K562 (cell line): ENCODE measurements around the gene LY6G6C. TPM values are rescaled to one million over a fixed set of nuclear protein-coding genes. Genes with fewer than 3 reads are reported as not detected.

Experiments used
- CCAR2 ChIP-seq: fragments of 200-400 bp; formaldehyde crosslinking; IDR thresholded peaks from 2 replicates; pipeline ENCODE4 v1.6.1; 2017; ENCODE audit warnings: mild to moderate bottlenecking, low read depth, low read length
- CREB3 ChIP-seq: fragments of 450-650 bp; conservative IDR thresholded peaks from 2 replicates; pipeline ENCODE4 v1.6.1; 2016; ENCODE audit warnings: missing genetic modification characterization, low read depth, mild to moderate bottlenecking, missing compliant biosample characterization, moderate library complexity
- GABPB1 ChIP-seq: sonication (generic); formaldehyde crosslinking; IDR thresholded peaks from 2 replicates; pipeline ENCODE4 v1.8.0; 2022; ENCODE audit warnings: mild to moderate bottlenecking, missing genetic modification reagents
- NEUROD1 ChIP-seq: fragments of 150-350 bp; IDR thresholded peaks from 2 replicates; pipeline ENCODE4 v1.6.1; 2014; ENCODE audit warnings: borderline replicate concordance, low read length, low read depth; ENCODE audit not compliant: partially characterized antibody
- POLR3G ChIP-seq: IDR thresholded peaks from 2 replicates; pipeline ENCODE4 v1.6.1; 2011; ENCODE audit not compliant: insufficient read length, insufficient replicate concordance; ENCODE audit errors: extremely low read depth
- RREB1 ChIP-seq: fragments of 250-450 bp; sonication (Bioruptor Pico); IDR thresholded peaks from 2 replicates; pipeline ENCODE4 v1.4.0; 2020
- SMC3 ChIP-seq: conservative IDR thresholded peaks from 2 replicates; pipeline ENCODE4 v1.6.1; 2011; ENCODE audit warnings: low read depth, low read length, improper control_type of control experiment; ENCODE audit not compliant: insufficient read depth
- SREBF2 ChIP-seq: sonication (generic); formaldehyde crosslinking; IDR thresholded peaks from 2 replicates; pipeline ENCODE4 v1.4.0; 2020; ENCODE audit warnings: mild to moderate bottlenecking, missing genetic modification reagents
- ZEB2 ChIP-seq: fragments of 450-650 bp; IDR thresholded peaks from 2 replicates; pipeline ENCODE4 v1.6.1; 2016
- ZNF512 ChIP-seq: IDR thresholded peaks from 2 replicates; pipeline ENCODE4 v1.6.1; 2016; ENCODE audit warnings: missing genetic modification characterization, missing compliant biosample characterization
- ZNF668 ChIP-seq: fragments of 250-450 bp; sonication (Bioruptor Pico); IDR thresholded peaks from 2 replicates; pipeline ENCODE4 v1.8.0; 2022; ENCODE audit warnings: mild to moderate bottlenecking, inconsistent platforms
- polyA plus RNA-seq, 8 experiments: library from polyadenylated mRNA; depleted of rRNA in 4 of 8; stranded (reverse) in 5 of 8; unstranded in 3 of 8; fragments of >200 nt; fragmentation: Nextera tagmentation in 2 of 8; fragmentation: Illumina TruSeq in 1 of 8; extraction: Ambion mirVana in 2 of 8; extraction: Trizol in 1 of 8; gene quantifications; 2 replicates each; pipeline versions ENCODE4 v1.2.1 to v1.2.3, GENCODE V29; 2011 to 2014; ENCODE audit warnings: inconsistent platforms in 1 of 8, missing spikeins in 1 of 8
- total RNA-seq, 7 experiments: library from RNA; depleted of rRNA in 6 of 7; stranded (reverse); fragments of >200 nt in 6 of 7; fragmentation: Illumina TruSeq in 2 of 7; extraction: Trizol in 2 of 7; gene quantifications; 2 replicates each; pipeline versions ENCODE4 v1.2.1 to v1.2.3, GENCODE V29; 2011 to 2021; ENCODE audit warnings: low replicate concordance in 1 of 7
- TF ChIP-seq, protein P1 (sequence below): fragments of 450-650 bp; IDR thresholded peaks from one replicate; pipeline ENCODE4 v1.6.1; 2018; ENCODE audit warnings: mild to moderate bottlenecking, moderate library complexity; ENCODE audit not compliant: partially characterized antibody
- TF ChIP-seq, protein P2 (sequence below): sonication (generic); formaldehyde crosslinking; IDR thresholded peaks from 2 replicates; pipeline ENCODE4 v1.8.0; 2022; ENCODE audit warnings: mild to moderate bottlenecking, missing genetic modification reagents
- TF ChIP-seq, protein P3 (sequence below): fragments of 450-650 bp; formaldehyde crosslinking; IDR thresholded peaks from 2 replicates; pipeline ENCODE4 v1.4.0; 2022; ENCODE audit warnings: missing genetic modification characterization
- TF ChIP-seq, protein P4 (sequence below): IDR thresholded peaks from 2 replicates; pipeline ENCODE4 v1.6.1; 2014; ENCODE audit warnings: antibody characterized with exemption

LY6G6C gene
- total and polyA plus RNA-seq, 9 of the 15 experiments (the other 6 are each of a cell fraction or from before 2014, with no cell fraction given) = 0.06 to 0.20 TPM; not detected in 7

DNA sequence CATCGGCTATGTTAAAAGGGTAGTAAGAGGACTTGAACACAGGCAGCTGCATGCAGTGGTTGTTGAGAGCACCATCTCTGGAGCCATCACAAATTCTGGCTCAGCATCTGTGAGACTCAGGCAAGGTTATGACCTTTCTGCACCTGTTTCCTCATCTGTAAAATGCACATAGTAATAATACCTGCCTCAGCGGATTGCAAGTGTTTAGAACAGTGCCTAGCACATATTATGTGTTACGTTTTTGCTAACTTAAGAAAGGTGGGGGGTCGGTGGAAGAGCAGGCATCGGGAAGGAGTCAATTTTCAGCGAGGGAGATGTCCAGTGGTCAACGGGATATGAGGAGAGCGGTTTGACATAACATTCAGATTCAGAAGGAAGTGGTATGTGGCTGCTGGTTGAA, 43.6 kb downstream of the LY6G6C start (continued):
- TF ChIP-seq, protein P1, sequence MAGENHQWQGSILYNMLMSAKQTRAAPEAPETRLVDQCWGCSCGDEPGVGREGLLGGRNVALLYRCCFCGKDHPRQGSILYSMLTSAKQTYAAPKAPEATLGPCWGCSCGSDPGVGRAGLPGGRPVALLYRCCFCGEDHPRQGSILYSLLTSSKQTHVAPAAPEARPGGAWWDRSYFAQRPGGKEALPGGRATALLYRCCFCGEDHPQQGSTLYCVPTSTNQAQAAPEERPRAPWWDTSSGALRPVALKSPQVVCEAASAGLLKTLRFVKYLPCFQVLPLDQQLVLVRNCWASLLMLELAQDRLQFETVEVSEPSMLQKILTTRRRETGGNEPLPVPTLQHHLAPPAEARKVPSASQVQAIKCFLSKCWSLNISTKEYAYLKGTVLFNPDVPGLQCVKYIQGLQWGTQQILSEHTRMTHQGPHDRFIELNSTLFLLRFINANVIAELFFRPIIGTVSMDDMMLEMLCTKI = no peak
- no peak for TF ChIP-seq ZNF512 (tag)
- TF ChIP-seq, protein P2, sequence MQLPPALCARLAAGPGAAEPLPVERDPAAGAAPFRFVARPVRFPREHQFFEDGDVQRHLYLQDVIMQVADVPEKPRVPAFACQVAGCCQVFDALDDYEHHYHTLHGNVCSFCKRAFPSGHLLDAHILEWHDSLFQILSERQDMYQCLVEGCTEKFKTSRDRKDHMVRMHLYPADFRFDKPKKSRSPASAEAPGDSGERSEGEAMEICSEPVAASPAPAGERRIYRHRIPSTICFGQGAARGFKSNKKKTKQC = no peak
- no peak for TF ChIP-seq ZNF668
- no peak for TF ChIP-seq RREB1 (CRISPR knock-in tag)
- no peak for TF ChIP-seq CREB3 (tag)
- TF ChIP-seq, protein P3, sequence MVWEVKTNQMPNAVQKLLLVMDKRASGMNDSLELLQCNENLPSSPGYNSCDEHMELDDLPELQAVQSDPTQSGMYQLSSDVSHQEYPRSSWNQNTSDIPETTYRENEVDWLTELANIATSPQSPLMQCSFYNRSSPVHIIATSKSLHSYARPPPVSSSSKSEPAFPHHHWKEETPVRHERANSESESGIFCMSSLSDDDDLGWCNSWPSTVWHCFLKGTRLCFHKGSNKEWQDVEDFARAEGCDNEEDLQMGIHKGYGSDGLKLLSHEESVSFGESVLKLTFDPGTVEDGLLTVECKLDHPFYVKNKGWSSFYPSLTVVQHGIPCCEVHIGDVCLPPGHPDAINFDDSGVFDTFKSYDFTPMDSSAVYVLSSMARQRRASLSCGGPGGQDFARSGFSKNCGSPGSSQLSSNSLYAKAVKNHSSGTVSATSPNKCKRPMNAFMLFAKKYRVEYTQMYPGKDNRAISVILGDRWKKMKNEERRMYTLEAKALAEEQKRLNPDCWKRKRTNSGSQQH = no peak
- TF ChIP-seq, protein P4, sequence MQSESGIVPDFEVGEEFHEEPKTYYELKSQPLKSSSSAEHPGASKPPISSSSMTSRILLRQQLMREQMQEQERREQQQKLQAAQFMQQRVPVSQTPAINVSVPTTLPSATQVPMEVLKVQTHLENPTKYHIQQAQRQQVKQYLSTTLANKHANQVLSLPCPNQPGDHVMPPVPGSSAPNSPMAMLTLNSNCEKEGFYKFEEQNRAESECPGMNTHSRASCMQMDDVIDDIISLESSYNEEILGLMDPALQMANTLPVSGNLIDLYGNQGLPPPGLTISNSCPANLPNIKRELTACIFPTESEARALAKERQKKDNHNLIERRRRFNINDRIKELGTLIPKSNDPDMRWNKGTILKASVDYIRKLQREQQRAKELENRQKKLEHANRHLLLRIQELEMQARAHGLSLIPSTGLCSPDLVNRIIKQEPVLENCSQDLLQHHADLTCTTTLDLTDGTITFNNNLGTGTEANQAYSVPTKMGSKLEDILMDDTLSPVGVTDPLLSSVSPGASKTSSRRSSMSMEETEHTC = no peak
- TF ChIP-seq ZEB2 = 0 out of 2 replicates have a peak, but pooled peaks have one; percentile 13
- TF ChIP-seq GABPB1 (CRISPR knock-in tag) = no peak
- TF ChIP-seq SMC3 = no peak
- no peak for TF ChIP-seq SREBF2 (CRISPR knock-in tag)
- TF ChIP-seq NEUROD1 = no peak
- TF ChIP-seq POLR3G = no peak
- TF ChIP-seq CCAR2 = no peak
